HL-60 (cell line): Measurements from ENCODE around the gene EML3.
A peak's percentile ranks its signal among the peaks of the same experiment; 100 is the strongest.

Experiments used
- DNase-seq, 2 experiments: peaks; one replicate each; pipeline ENCODE4 v3.0.0-alpha.2; 2010 to 2020; ENCODE audit warnings: low read depth in 1 of 2, low spot score in 1 of 2
- H3K27ac ChIP-seq: fragments of 250-450 bp; sonication (Bioruptor Pico); replicated peaks from 2 replicates; pipeline ENCODE4 v1.5.1; 2020; ENCODE audit warnings: mild to moderate bottlenecking, moderate library complexity
- H3K27me3 ChIP-seq: fragments of 250-450 bp; sonication (Bioruptor Pico); 2 replicates; pipeline ENCODE4 v1.5.1; 2021; ENCODE audit warnings: mild to moderate bottlenecking, moderate library complexity; ENCODE audit not compliant: insufficient read depth, poor library complexity, severe bottlenecking
- H3K4me3 ChIP-seq: replicated peaks from 2 replicates; pipeline ENCODE4 v1.5.1; 2011; ENCODE audit warnings: mild to moderate bottlenecking, control low read depth, low read length; ENCODE audit not compliant: insufficient read depth
- GABPA ChIP-seq: IDR thresholded peaks from 2 replicates; pipeline ENCODE4 v1.6.1; 2012; ENCODE audit warnings: low read depth
- POLR2AphosphoS5 ChIP-seq: IDR thresholded peaks from 2 replicates; pipeline ENCODE4 v1.6.1; 2012; ENCODE audit warnings: low read depth
- SPI1 ChIP-seq: IDR thresholded peaks from 2 replicates; pipeline ENCODE4 v1.6.1; 2012; ENCODE audit warnings: low read depth, mild to moderate bottlenecking, borderline replicate concordance
- TF ChIP-seq, protein P1 (sequence below): IDR thresholded peaks from 2 replicates; pipeline ENCODE4 v1.6.1; 2012; ENCODE audit warnings: low read depth; ENCODE audit not compliant: insufficient replicate concordance
- TF ChIP-seq, protein P2 (sequence below): IDR thresholded peaks from one replicate; pipeline ENCODE4 v1.5.1; 2011; ENCODE audit warnings: low read length, control low read depth, inconsistent platforms; ENCODE audit not compliant: insufficient read depth

The EML3 gene

DNA sequence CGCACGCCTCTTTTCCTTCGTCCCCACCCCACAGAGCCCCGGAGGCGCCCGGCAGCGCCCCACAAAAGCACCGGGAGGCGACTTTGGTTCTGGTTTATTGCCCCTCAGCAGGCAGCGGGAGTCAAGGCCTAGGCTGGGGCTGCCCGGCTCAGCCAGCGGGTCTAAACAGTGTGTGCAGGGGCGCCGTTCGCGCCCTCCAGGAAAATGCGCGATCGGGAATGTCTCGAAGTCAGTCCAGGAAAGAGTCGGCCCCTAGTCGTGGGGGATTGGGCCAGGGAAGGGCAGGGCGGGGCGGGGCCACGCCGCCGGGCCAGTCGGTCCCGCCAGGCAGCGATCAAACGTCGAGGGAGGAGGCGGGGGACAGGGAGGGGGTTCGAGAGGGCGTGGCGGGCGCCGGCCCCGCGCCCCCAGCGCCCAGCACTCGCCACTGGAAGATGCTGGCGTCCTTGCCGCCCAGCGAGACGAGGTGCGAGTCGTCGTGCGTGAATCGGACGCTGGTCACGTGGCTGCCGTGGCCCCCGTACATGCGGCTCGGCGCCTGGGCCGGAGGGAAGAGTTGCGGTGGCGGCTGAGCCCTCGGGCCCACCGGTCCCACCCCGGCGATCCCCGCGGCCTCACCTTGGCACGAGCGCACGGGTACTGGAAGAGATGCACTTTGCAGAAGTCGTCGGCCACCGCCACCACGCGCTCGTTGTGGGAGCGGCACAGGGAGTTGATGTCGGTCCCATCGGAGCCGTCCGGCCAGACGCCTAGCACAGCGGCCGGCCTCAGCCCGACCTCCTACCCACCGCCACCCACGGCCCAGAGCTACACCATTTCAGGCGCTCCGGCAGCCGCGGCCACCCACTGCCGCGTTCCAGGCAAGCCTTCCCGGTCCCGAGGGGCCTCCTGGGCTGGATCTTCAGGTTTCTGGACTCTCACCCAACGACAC, 10.2 kb downstream of the EML3 start:
- DNase-seq = no peak
- Histone ChIP-seq H3K4me3 (no peak overlapping the region), H3K27me3 (no peaks in the 10 kb centered on the region), H3K27ac (peak overlapping the region; percentile 97)
- no peak for TF ChIP-seq POLR2AphosphoS5
- TF ChIP-seq, protein P1, sequence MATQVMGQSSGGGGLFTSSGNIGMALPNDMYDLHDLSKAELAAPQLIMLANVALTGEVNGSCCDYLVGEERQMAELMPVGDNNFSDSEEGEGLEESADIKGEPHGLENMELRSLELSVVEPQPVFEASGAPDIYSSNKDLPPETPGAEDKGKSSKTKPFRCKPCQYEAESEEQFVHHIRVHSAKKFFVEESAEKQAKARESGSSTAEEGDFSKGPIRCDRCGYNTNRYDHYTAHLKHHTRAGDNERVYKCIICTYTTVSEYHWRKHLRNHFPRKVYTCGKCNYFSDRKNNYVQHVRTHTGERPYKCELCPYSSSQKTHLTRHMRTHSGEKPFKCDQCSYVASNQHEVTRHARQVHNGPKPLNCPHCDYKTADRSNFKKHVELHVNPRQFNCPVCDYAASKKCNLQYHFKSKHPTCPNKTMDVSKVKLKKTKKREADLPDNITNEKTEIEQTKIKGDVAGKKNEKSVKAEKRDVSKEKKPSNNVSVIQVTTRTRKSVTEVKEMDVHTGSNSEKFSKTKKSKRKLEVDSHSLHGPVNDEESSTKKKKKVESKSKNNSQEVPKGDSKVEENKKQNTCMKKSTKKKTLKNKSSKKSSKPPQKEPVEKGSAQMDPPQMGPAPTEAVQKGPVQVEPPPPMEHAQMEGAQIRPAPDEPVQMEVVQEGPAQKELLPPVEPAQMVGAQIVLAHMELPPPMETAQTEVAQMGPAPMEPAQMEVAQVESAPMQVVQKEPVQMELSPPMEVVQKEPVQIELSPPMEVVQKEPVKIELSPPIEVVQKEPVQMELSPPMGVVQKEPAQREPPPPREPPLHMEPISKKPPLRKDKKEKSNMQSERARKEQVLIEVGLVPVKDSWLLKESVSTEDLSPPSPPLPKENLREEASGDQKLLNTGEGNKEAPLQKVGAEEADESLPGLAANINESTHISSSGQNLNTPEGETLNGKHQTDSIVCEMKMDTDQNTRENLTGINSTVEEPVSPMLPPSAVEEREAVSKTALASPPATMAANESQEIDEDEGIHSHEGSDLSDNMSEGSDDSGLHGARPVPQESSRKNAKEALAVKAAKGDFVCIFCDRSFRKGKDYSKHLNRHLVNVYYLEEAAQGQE = no peak
- TF ChIP-seq GABPA = no peak
- TF ChIP-seq, protein P2, sequence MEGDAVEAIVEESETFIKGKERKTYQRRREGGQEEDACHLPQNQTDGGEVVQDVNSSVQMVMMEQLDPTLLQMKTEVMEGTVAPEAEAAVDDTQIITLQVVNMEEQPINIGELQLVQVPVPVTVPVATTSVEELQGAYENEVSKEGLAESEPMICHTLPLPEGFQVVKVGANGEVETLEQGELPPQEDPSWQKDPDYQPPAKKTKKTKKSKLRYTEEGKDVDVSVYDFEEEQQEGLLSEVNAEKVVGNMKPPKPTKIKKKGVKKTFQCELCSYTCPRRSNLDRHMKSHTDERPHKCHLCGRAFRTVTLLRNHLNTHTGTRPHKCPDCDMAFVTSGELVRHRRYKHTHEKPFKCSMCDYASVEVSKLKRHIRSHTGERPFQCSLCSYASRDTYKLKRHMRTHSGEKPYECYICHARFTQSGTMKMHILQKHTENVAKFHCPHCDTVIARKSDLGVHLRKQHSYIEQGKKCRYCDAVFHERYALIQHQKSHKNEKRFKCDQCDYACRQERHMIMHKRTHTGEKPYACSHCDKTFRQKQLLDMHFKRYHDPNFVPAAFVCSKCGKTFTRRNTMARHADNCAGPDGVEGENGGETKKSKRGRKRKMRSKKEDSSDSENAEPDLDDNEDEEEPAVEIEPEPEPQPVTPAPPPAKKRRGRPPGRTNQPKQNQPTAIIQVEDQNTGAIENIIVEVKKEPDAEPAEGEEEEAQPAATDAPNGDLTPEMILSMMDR = no peak
- TF ChIP-seq SPI1 = no peak

- TF ChIP-seq GABPA = no peak
- peak; percentile 73; the same call in 1 of the 2 replicates for TF ChIP-seq POLR2AphosphoS5
- TF ChIP-seq, protein P1 = no peak
- Histone ChIP-seq H3K4me3 (peak within 1 kb of the TSS; percentile 81), H3K27ac (peak within 1 kb of the TSS; percentile 97), H3K27me3 (no peaks in the 10 kb centered on the region)
- DNase-seq = peak; percentile 96 to 98
These were observed 11.0 kb downstream of the EML3 start, which contains the start of gene MTA2 for GRCh38 chr11:62601372-62602140. Gene MTA2 (minus strand): TSS chr11:62601865. CDS start chr11:62601450, 415 bp downstream.

DNA sequence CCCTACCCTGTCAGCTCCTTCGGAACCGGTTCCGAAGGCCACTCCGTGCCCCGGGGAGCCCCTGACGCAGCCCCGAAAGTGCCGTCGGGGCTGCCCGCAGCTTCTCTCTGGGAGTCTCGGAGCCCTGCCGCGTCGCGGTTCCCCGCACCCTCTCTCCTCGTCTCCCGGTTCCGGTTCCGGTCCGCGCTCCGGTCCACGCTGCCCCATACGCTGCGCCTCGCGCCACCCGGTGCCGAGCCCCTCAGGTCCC, 11.5 kb downstream of the EML3 start:
- TF ChIP-seq, protein P2 = no peak
- peak; percentile 71 for TF ChIP-seq GABPA
- peak; percentile 30 to 57 for DNase-seq

GRCh38 chr11:62600367-62601121, 12.0 kb downstream of the EML3 start:
- TF ChIP-seq, protein P1 = no peak
- TF ChIP-seq GABPA = no peak
- TF ChIP-seq SPI1 = no peak
- TF ChIP-seq POLR2AphosphoS5 = no peak
- TF ChIP-seq, protein P2 = no peak
- peak overlapping the region; percentile 81 for H3K4me3 ChIP-seq
- no peaks in the 10 kb centered on the region for H3K27me3 ChIP-seq
- H3K27ac ChIP-seq = peak overlapping the region; percentile 97
- DNase-seq = no peak

More for the DNA sequence above, 11.5 kb downstream of the EML3 start:
- Histone ChIP-seq H3K27me3 (no peaks in the 10 kb centered on the region), H3K27ac (peak overlapping the region; percentile 97), H3K4me3 (peak overlapping the region; percentile 81)
